PC-3 (cell line): Measurements from ENCODE around the gene CCDC182. TPM values are rescaled to one million over a fixed set of nuclear protein-coding genes. Genes with fewer than 3 reads are reported as not detected.

Source experiments
- ATAC-seq: fragments of 200-7000 bp; cut with Tn5 transposase; 2 replicates; pipeline ENCODE4 v1.9.1; 2020; ENCODE audit warnings: mild to moderate bottlenecking, moderate library complexity
- BruUV-seq: library from RNA; stranded (reverse); fragments of 400-500 nt; replicated peaks from 2 replicates; lab custom pipeline; 2021; lab: Mats Ljungman, UMichigan
- CTCF ChIA-PET: fragments of 300-600 bp; sonication (Branson Sonifier 250); formaldehyde crosslinking; loops from one replicate; lab custom pipeline; 2022; ENCODE audit warnings: antibody characterized with exemption; lab: Charles Lee
- POLR2A ChIA-PET: fragments of 300-600 bp; sonication (Branson Sonifier 250); formaldehyde crosslinking; loops from one replicate; lab custom pipeline; 2022; ENCODE audit warnings: antibody characterized with exemption; ENCODE audit not compliant: unreplicated experiment; lab: Charles Lee
- DNase-seq: peaks from one replicate; pipeline ENCODE4 v3.0.0-alpha.2; 2015
- H2AFZ ChIP-seq: fragments of 300-600 bp; sonication (generic); 2 replicates; pipeline ENCODE4 v1.6.0; 2016; ENCODE audit warnings: antibody characterized with exemption, low read length
- H3F3A ChIP-seq: fragments of 300-600 bp; sonication (generic); one replicate; pipeline ENCODE4 v1.6.0; 2017; ENCODE audit warnings: antibody characterized with exemption, low read length, control low read depth, mild to moderate bottlenecking; ENCODE audit not compliant: unreplicated experiment
- H3K27ac ChIP-seq: fragments of 300-600 bp; sonication (generic); 2 replicates; pipeline ENCODE4 v1.5.1; 2016; ENCODE audit warnings: mild to moderate bottlenecking, low read length
- H3K27me3 ChIP-seq: fragments of 300-600 bp; sonication (generic); 2 replicates; pipeline ENCODE4 v1.6.1; 2016; ENCODE audit warnings: low read length, mixed read lengths
- H3K36me3 ChIP-seq: fragments of 300-600 bp; sonication (generic); 2 replicates; pipeline ENCODE4 v1.6.1; 2016; ENCODE audit warnings: low read depth, mixed run types, low read length, mixed read lengths
- H3K4me1 ChIP-seq: fragments of 300-600 bp; sonication (generic); 2 replicates; pipeline ENCODE4 v1.5.1; 2016; ENCODE audit warnings: low read length; ENCODE audit not compliant: insufficient read depth
- H3K4me2 ChIP-seq: fragments of 300-600 bp; sonication (generic); 2 replicates; pipeline ENCODE4 v1.6.0; 2016; ENCODE audit warnings: low read length
- H3K4me3 ChIP-seq: fragments of 300-600 bp; sonication (generic); 2 replicates; pipeline ENCODE4 v1.5.1; 2016; ENCODE audit warnings: mild to moderate bottlenecking, low read length, mixed read lengths
- H3K79me2 ChIP-seq: fragments of 300-600 bp; sonication (generic); 2 replicates; pipeline ENCODE4 v1.6.1; 2017; ENCODE audit warnings: low read length, mixed read lengths
- H3K9ac ChIP-seq: fragments of 300-600 bp; sonication (generic); 2 replicates; pipeline ENCODE4 v1.6.0; 2016; ENCODE audit warnings: mild to moderate bottlenecking, low read length
- H3K9me2 ChIP-seq: fragments of 300-600 bp; sonication (generic); replicated peaks from 2 replicates; pipeline ENCODE4 v1.6.1; 2016; ENCODE audit warnings: mixed run types, low read length, mixed read lengths
- H3K9me3 ChIP-seq: fragments of 300-600 bp; sonication (generic); 2 replicates; pipeline ENCODE4 v1.6.1; 2016; ENCODE audit warnings: low read length, mixed read lengths
- H4K20me1 ChIP-seq: fragments of 300-600 bp; sonication (generic); 2 replicates; pipeline ENCODE4 v1.6.1; 2016; ENCODE audit warnings: low read length, mixed read lengths
- EZH2 ChIP-seq: fragments of 300-600 bp; sonication (generic); IDR thresholded peaks from one replicate; pipeline ENCODE4 v1.6.1; 2017; ENCODE audit warnings: antibody characterized with exemption, mild to moderate bottlenecking, low read length; ENCODE audit not compliant: unreplicated experiment
- EZH2phosphoT487 ChIP-seq: fragments of 300-600 bp; sonication (generic); IDR thresholded peaks from 2 replicates; pipeline ENCODE4 v1.6.1; 2018; ENCODE audit warnings: mild to moderate bottlenecking, antibody characterized with exemption, low read length, borderline replicate concordance
- intact Hi-C: fragments of 100-400 bp; cut with micrococcal nuclease; formaldehyde crosslinking; loops from 2 replicates; pipeline ENCODE4 v1.9.0; 2023
- total RNA-seq: library from RNA; depleted of rRNA; stranded (reverse); fragments of >200 nt; gene quantifications from 2 replicates; pipeline ENCODE4 v1.2.3, GENCODE V29; 2014
- TF ChIP-seq, protein P1 (sequence below): fragments of 300-600 bp; sonication (generic); conservative IDR thresholded peaks from 2 replicates; pipeline ENCODE4 v1.5.1; 2017; ENCODE audit warnings: antibody characterized with exemption, low read depth, mild to moderate bottlenecking, low read length

Gene CCDC182
- total RNA-seq, 1 experiment from 2014 or later = not detected

DNA sequence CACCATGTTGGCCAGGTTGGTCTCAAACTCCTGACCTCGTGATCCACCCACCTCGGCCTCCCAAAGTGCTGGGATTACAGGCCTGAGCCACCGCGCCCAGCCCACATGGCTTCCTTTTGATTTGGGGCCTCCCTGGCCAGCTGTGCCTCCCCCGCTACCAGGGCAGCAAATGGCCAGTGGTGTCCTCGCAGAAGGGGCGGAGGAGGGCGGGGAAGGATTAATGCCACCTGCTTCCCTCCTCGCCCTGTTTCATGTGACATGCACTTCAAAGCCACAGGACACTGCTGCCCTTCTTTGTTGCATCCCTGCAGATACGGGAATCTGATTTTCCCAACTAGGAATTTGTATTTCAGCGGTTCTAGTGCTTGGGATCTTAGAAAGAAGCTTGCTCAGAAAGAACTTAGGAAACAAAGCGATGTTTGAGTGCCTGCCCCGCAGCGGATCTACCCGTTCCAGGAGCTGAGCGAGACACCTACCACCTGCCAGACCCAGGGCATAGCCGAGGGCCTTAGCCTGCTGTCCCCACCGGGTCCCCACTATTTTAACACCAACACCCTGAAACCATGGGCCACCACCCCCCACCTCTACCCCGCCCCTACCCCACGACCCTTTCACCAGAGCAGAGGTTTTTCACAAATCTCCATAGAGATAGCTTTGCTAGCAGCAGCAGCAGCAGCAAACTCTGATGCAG, 37.7 kb upstream of the CCDC182 start:
- peak overlapping the region; percentile 63 for H3K4me2 ChIP-seq
- ATAC-seq = no peak
- no peaks in the 10 kb centered on the region for H3K79me2 ChIP-seq
- H3K9me2 ChIP-seq = no peaks in the 10 kb centered on the region
- H3K4me3 ChIP-seq = no peak overlapping the region
- no peak overlapping the region for H3K9ac ChIP-seq
- no peak for DNase-seq
- POLR2A ChIA-PET = no interaction called here
- no peaks in the 10 kb centered on the region for H3K9me3 ChIP-seq
- no peaks in the 10 kb centered on the region for H4K20me1 ChIP-seq
- H3K36me3 ChIP-seq = no peaks in the 10 kb centered on the region
- H3K27ac ChIP-seq = no peak overlapping the region
- no TSS peak for BruUV-seq
- no peaks in the 10 kb centered on the region for H3K4me1 ChIP-seq
- CTCF ChIA-PET = interaction anchor here (0.7 to 2.0 kb wide), 7 partner anchors 16 to 1681 kb away, joined by 3 to 10 read pairs (median 6); partner anchors contain the start of gene DYNLL2
- H2AFZ ChIP-seq = peak overlapping the region; percentile 42; the same call in 1 of the 2 replicates
- H3F3A ChIP-seq = no peaks in the 10 kb centered on the region
- intact Hi-C loops = no loop called here
- TF ChIP-seq, protein P1, sequence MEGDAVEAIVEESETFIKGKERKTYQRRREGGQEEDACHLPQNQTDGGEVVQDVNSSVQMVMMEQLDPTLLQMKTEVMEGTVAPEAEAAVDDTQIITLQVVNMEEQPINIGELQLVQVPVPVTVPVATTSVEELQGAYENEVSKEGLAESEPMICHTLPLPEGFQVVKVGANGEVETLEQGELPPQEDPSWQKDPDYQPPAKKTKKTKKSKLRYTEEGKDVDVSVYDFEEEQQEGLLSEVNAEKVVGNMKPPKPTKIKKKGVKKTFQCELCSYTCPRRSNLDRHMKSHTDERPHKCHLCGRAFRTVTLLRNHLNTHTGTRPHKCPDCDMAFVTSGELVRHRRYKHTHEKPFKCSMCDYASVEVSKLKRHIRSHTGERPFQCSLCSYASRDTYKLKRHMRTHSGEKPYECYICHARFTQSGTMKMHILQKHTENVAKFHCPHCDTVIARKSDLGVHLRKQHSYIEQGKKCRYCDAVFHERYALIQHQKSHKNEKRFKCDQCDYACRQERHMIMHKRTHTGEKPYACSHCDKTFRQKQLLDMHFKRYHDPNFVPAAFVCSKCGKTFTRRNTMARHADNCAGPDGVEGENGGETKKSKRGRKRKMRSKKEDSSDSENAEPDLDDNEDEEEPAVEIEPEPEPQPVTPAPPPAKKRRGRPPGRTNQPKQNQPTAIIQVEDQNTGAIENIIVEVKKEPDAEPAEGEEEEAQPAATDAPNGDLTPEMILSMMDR = no peak
- TF ChIP-seq EZH2 = no peak
- no peak for TF ChIP-seq EZH2phosphoT487
- peaks cover 45% of the 10 kb centered on the region for H3K27me3 ChIP-seq

DNA sequence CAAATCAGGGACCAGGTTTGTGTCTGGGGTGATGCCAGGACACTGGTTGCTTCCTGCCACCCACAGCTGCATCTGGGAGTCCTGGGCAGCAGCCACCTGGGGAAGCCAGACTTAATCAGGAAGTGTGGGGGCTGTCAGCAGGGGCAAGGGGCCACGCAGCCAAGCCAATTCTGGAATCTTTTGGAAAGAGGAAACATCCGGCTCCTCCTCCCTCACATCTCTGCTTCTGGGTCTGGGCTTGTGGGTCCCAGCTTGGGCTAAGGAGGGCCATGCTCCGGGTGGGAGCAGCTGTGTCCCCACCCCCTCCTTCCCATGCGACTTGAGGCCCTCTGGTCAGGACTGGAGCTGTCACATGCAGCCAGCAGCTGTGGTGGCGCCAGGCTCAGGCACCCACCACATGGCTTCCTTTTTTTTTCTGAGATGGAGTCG, 37.0 kb upstream of the CCDC182 start:
- Histone ChIP-seq H3K4me2 (no peak overlapping the region), H3K79me2 (no peaks in the 10 kb centered on the region), H3K27me3 (peaks cover 45% of the 10 kb centered on the region), H3K36me3 (no peaks in the 10 kb centered on the region), H3K9me3 (no peaks in the 10 kb centered on the region), H3K4me3 (no peak overlapping the region), H4K20me1 (no peaks in the 10 kb centered on the region), H3K27ac (no peak overlapping the region), H3K9ac (no peak overlapping the region), H3F3A (no peaks in the 10 kb centered on the region), H3K4me1 (no peaks in the 10 kb centered on the region), H3K9me2 (no peaks in the 10 kb centered on the region), H2AFZ (no peak overlapping the region)
- POLR2A ChIA-PET = interaction anchor here (0.5 kb wide), 1 partner anchor 69 kb away, joined by 9 read pairs; no protein-coding TSS in a partner anchor
- BruUV-seq = no TSS peak
- TF ChIP-seq, protein P1 = no peak
- TF ChIP-seq EZH2phosphoT487 (no peak), EZH2 (no peak)
- ATAC-seq (no peak), DNase-seq (no peak)
- intact Hi-C loops = no loop called here
- CTCF ChIA-PET = no interaction called here
